Cardiac septum (tissue), 1 donor: Measurements from ENCODE around the gene SIK2. TPM values are rescaled to one million over a fixed set of nuclear protein-coding genes. Genes with fewer than 3 reads are reported as not detected.
"Not testable (repeated sequence)": the region's sequence is repeated elsewhere in the genome, so short reads cannot be mapped to it uniquely, and the experiment has no call there.

Source experiments
- DNase-seq: peaks from one replicate; pipeline ENCODE4 v3.0.0-alpha.2; 2020; ENCODE audit warnings: low spot score
- intact Hi-C: fragments of 100-400 bp; cut with DNase I; formaldehyde crosslinking; loops from one replicate; pipeline ENCODE4 v1.14.0; 2022
- total RNA-seq: library from RNA; stranded (reverse); fragmentation: NEBNext Ultra II Directional; extraction: Animal tissue kit (Norgen Biotek cat#: 25700); gene quantifications from one replicate; pipeline ENCODE4 v1.2.1, GENCODE V29; 2021
- donor health status: DM: no; HTN: no; CAD: no.

SIK2 gene
- total RNA-seq, 1 donor from 2014 or later: 27.3 TPM

DNA sequence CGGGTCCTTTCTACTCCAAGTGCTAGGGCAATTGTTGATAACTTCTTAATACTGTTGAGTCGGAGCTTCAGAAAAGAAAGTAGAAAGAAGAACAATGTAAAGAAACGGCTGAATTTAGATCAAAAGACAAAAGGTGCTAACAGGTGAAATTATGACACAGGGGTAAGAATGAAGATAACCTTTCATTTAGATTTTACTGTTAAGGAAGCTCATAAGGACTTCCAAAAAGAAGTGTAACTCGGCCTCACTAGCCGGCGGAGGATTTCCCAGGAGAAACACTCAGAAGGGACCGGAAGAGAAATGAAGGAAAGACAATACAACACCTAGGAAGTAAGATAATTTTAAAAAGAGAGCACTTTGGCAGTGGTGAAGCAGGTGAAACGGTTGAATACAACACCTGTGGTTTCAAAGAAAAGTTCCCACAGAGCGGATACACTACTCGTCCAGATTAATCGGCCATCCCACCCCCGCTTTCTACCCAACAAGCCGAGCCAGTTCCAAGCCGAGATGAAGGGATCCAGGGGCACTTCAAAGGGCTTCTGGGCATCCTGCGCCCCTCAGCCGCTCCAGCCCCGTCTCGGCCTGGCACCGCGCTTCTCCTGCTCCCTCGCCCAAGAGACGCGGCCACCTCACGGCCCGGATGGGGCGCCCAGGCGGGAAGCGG, 163.2 kb downstream of the SIK2 start:
- intact Hi-C loops: loop anchor here (5.0 kb wide), 1 partner anchor 33 kb away; no protein-coding TSS in a partner anchor

DNA sequence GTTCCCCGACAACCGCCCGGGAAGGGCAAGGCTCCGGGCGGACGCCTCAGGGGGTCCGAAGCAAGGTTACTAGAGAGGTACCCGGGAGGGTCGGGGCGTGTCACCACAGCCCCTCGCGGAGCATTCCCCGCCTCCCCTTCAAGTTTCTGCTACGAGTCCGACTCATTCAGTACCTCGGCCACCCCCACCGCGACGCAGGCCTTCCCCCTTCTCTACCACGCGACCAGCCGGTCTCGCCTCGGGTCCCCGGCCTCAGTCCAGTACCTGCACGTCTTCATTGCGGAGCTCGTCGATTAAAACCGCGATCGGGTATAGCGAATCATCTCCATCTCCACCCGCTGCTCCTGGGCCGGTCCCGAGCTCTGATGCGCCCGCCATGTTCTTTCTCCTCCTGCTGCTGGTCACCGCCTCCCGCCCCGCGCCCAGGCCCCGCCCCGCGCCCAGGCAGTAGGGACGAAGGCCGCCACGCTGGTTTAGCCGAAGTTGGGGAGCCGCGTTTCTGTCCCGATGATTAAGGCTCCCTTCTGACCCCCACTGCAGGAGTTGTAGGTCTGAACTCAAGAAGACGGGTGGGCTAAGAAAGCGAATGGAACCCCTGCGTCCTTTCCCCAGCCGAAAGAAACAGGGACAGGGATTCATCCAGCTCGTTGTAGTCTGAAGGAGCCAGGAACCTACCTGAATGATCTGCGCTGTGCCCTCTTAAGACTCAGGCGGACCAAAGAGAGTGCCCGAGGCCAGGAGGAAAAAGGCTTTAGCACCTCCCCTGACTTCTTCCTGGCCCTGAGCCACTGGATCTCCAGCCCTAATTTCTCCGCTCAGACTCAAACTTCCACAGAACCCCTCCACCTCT, 164.0 kb downstream of the SIK2 start, which contains the start of gene PPP2R1B:
TSS of gene PPP2R1B (minus strand) at position 406 of the 850 bp plus-strand sequence. CDS start at position 378, 28 bp downstream.
- peak; percentile 93 for DNase-seq
- intact Hi-C loops: loop anchor here (2.0 to 5.0 kb wide), 2 partner anchors 34 to 163 kb away; partner anchors contain the start of gene SIK2

More for the DNA sequence above, 163.2 kb downstream of the SIK2 start:
- no peak for DNase-seq

DNA sequence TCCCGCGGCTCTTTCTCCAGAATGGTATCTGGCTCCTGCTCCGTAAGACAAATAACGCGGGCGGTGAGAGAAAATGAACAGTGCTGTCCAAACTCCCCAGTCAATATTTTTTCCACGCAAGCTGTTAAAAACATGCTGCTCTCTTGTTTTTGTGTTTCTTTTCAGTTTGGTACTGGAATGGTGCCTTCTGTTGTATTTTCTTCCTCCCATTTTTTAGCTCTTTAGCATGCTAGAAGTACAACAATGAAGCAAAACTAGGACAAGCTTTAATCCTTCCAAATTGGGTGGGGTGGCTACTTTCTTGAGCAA, 164.5 kb downstream of the SIK2 start:
- intact Hi-C loops: loop anchor here (2.0 to 5.0 kb wide), 2 partner anchors 34 to 164 kb away; partner anchors contain the start of gene SIK2
- DNase-seq: no peak

DNA sequence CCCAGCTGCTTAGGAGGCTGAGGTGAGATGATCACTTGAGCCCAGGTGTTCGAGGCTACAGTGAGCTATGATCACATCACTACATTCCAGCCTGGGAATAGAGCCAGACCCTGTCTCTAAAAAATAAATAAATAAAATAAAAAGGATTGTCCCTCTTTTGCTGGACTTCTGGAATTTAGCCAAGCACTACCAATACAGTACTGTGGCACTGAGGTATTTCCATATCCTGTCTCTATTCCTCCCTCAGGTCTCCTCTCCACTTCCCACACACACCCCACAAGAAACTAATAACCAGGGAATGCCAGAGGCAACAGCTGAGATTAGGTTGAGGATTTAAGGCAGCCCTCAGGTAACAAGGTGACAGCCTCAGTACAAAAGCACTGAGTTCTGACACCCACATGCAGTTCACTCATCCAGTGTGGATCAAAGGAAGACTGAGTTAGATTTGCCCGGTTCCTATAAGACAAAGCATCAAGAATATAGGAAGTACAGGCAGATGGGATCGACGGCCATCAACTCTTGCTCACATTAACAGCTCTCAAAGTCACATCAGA, 168.4 kb downstream of the SIK2 start:
- DNase-seq: no peak
- intact Hi-C loops: loop anchor here (10.0 kb wide), 1 partner anchor 316 kb away; no protein-coding TSS in a partner anchor

DNA sequence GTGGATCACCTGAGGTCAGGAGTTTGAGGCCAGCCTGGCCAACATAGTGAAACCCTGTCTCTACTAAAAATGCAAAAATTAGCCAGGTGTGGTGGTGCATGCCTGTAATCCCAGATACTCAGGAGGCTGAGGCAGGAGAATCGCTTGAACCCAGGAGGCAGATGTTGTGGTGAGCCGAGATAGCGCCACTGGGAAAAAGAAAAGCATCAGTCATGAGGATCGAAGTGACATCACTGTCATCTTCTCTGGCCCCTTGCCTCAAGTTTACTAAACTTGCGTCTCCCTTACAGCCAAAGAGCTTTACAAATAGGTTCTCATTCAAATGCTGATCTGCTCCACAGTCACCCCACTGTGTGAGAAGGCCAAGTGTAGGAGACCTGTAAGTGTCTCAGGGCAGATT, 169.0 kb downstream of the SIK2 start:
- not testable (repeated sequence) for DNase-seq
- intact Hi-C loops: loop anchor here (10.0 kb wide), 1 partner anchor 316 kb away; no protein-coding TSS in a partner anchor

DNA sequence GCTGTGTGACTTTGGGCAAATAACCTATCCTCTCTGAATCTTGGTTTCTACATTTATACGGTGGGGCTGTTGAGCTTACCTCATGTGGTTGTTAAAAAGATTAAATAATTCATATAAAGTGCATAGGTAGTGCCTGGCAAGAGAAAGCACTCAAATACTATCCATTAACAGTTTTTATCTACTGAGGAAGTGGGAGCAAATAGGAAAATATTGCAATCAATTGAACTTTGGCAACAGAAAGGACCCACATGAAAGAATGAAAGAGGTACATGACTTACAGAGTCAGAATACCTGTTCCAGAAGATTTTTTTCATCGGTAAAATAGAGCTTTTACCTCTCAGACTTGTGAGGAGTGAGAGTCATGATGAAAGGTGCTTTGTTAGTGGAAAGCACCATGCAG, 170.3 kb downstream of the SIK2 start:
- intact Hi-C loops: loop anchor here (10.0 kb wide), 1 partner anchor 318 kb away; no protein-coding TSS in a partner anchor

DNA sequence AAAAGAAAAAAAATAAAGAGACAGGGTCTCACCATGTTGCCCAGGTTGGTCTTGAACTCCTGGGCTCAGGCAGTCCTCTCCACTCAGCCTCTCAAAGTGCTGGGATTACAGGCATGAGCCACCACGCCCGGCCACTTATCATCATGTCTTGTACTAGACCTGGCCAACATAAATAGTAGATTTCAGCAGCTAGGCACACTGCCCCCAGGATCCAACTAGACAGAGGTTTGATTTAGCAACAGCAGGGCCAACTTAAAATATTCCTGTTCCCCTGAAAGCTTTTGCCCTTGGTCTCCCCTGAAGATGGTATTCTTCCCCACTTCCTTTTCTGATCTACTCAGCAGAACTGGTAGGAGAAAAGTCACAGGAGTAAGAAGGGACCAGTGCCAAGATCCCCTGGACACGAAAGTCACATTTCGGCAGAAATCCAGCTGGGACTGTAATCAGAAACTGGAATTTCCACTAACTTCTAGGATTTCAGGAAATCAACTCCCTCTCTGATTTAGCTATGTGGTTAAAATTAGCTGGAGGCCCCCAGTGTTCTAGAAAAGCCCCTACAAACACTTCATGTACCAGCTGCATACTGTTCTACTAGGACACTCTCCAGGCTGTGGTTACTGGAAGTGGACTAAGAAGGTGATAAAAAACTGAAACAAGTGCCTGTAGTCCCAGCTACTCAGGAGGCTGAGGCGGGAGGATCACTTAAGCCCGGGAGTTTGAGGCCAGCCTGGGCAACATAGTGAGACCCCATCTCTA, 172.9 kb downstream of the SIK2 start:
- intact Hi-C loops: loop anchor here (5.0 to 10.0 kb wide), 3 partner anchors 67 to 320 kb away; no protein-coding TSS in a partner anchor
- no peak for DNase-seq

More for the DNA sequence above, 170.3 kb downstream of the SIK2 start:
- no peak for DNase-seq

DNA sequence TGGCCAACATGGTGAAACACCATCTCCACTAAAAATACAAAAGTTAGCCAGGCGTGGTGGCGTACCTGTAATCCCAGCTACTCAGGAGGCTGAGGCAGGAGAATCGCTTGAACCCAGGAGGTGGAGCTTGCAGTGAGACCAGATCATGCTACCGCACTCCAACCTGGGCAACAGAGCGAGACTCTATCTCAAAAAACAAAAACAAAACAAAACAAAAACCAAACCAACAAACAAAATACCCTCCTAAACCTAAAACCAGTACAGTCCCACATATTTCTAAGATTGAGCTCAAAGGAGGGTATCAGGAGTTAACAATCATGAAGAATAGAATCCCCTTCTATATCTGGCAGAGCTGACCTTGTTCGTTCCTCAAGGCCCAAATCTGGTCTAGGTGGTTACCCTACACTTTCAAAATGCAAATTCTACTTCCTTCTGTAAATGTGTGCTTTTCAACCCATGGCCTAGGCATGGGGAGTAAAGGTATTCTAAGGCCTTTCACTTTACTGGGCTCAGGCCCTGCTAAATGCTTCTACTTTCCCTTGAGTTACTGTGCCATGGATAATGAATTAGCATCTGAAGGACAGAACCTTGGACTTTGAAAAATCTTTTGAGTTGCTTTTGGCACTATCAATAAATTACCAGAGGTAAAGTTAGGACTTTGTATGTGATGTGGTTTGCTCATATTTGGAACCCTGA, 174.3 kb downstream of the SIK2 start:
- intact Hi-C loops: loop anchor here (2.0 to 10.0 kb wide), 4 partner anchors 66 to 322 kb away; no protein-coding TSS in a partner anchor
- DNase-seq: no peak

DNA sequence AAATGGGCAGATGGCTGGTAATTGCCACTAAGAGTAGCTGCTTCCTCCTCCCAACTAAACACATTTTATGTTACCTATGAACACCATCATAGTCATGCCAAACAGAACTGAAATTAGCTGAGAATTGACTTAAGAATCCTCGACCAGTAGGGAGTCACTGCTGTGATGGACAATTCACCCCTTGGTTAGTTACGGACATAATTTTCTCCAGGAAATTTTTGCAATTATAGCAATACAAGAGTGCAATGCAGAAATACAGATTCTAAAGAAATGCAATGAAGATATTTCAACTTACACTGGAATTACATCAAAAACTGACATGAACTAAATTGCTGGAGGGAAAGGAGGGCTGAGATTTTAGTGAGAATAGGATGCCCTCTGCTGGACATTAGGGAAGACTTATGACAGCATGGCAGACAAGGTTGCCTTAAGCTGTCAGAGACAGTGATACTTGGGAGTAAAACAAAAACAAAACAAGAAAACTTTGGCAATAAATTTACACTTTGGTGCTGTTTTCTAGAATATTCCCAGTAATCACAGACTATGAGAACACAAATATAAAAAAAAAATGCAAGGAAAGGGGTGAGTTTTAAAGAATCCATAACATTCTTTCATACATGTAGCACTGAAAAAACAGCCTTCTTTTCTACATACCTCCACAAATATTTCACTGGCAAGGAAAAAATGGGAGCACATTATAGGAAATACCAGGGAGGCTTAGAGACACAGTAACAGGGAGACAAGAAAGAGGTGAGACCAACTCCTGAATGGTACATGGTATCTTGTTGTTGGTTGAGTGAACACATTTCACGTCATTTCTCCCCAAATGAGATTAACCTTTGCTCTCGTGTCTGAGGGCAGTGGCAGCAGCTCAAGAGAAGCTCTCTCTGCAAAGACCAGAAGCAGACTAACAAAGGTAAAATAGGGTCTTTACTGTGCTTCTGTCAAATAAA, 175.1 kb downstream of the SIK2 start:
- intact Hi-C loops: loop anchor here (2.0 to 10.0 kb wide), 4 partner anchors 65 to 323 kb away; no protein-coding TSS in a partner anchor
- DNase-seq: no peak

DNA sequence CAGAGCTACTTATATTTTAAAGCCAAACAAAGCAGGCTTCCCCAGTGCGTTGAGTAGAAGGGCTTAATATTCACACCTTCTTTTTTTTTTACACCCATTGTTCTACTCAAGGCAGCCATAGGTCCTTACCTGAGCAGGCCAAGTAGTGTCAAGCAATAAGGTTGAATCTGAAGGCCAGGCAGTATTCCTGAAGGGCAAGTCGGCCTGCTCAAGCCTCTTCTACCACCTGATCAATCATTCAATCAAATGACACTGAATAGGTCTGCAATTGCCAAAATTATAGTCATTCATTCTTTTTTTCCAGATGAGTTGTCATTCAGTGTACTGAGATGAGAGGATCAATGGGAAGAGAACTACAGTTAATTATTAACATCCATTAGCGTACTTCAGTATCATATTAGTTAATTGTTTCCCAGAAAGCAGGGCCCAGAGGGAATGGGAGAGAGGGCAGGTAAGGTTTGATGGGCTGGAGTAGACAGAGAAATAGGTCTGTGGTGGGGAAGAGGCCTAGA, 175.9 kb downstream of the SIK2 start:
- intact Hi-C loops: loop anchor here (5.0 to 10.0 kb wide), 3 partner anchors 64 to 323 kb away; no protein-coding TSS in a partner anchor
- no peak for DNase-seq

DNA sequence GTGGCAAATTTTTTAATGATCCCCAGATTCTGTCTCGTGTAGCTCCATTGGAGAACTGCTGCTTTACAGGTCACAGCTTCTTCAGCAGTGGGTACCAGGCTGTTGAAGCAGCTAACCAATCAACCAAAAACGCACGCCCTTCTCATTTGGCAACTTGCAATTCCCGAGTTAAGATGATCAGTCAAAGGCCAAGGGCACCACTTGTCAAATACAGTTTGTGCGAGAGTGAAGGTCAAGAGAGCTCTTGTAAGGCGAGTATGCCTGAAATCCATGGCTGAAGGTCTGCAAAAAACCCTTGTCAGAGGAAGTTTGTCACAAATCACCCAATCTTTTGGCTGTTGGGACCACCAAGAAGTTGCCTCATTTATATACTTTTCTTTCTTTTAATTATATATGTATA, 176.9 kb downstream of the SIK2 start:
- intact Hi-C loops: loop anchor here (5.0 to 10.0 kb wide), 3 partner anchors 63 to 324 kb away; no protein-coding TSS in a partner anchor

More for the DNA sequence above, 176.9 kb downstream of the SIK2 start:
- no peak for DNase-seq

Other genes starting within 250 kb of the SIK2 start
- gene POU2AF1, start 223.2 kb upstream of the SIK2 start, total RNA-seq: 0.13 TPM
- not detected for gene BTG4, start 90.1 kb upstream of the SIK2 start, total RNA-seq
- gene HOATZ, start 87.7 kb upstream of the SIK2 start, total RNA-seq: not detected
- gene LAYN, start 61.7 kb upstream of the SIK2 start, total RNA-seq: 4.5 TPM
- 12.9 TPM for gene PPP2R1B, start 163.9 kb downstream of the SIK2 start, total RNA-seq